HepG2 (cell line): ENCODE data around the gene ADGRG6.

ENCODE experiments used
- CHD2 ChIP-seq: IDR thresholded peaks from 2 replicates; pipeline ENCODE4 v1.6.1; 2011; ENCODE audit warnings: low read depth, low read length, improper control_type of control experiment
- HCFC1 ChIP-seq: fragments of 150-350 bp; IDR thresholded peaks from 2 replicates; pipeline ENCODE4 v1.6.1; 2014; ENCODE audit warnings: low read depth, low read length
- TEAD3 ChIP-seq: optimal IDR thresholded peaks from 2 replicates; pipeline ENCODE3; 2016; ENCODE audit warnings: borderline replicate concordance
- ZNF446 ChIP-seq: sonication (generic); formaldehyde crosslinking; IDR thresholded peaks from 2 replicates; pipeline ENCODE4 v1.5.0; 2020; ENCODE audit warnings: mild to moderate bottlenecking, missing genetic modification reagents
- ZNF703 ChIP-seq: sonication (generic); formaldehyde crosslinking; IDR thresholded peaks from 2 replicates; pipeline ENCODE4 v1.5.1; 2020; ENCODE audit warnings: missing genetic modification reagents, mild to moderate bottlenecking, moderate library complexity, borderline replicate concordance
- ZNF850 ChIP-seq: sonication (generic); formaldehyde crosslinking; conservative IDR thresholded peaks from 2 replicates; pipeline ENCODE4 v1.9.0; 2021; ENCODE audit warnings: mild to moderate bottlenecking, missing genetic modification reagents
- TF ChIP-seq, protein P1 (sequence below): sonication (generic); formaldehyde crosslinking; IDR thresholded peaks from 2 replicates; pipeline ENCODE4 v1.5.0; 2020; ENCODE audit warnings: mild to moderate bottlenecking, missing genetic modification reagents, moderate library complexity
- TF ChIP-seq, protein P2 (sequence below): sonication (generic); formaldehyde crosslinking; IDR thresholded peaks from 2 replicates; pipeline ENCODE4 v1.4.0; 2020; ENCODE audit warnings: missing genetic modification reagents
- TF ChIP-seq, protein P3 (sequence below), 2 experiments: fragments of 450-650 bp in 1 of 2; sonication (generic) in 1 of 2; formaldehyde crosslinking in 1 of 2; IDR thresholded peaks; 2 replicates each; pipeline versions ENCODE4 v1.6.1 to v1.8.0; 2016 to 2022; ENCODE audit warnings: antibody characterized with exemption in 1 of 2, mild to moderate bottlenecking in 1 of 2, missing genetic modification reagents in 1 of 2
- TF ChIP-seq, protein P4 (sequence below), 2 experiments: IDR thresholded peaks; 2 replicates each; pipeline ENCODE4 v1.6.1; 2011 to 2012; ENCODE audit warnings: low read length in 2 of 2, borderline replicate concordance in 1 of 2, low read depth in 1 of 2, mild to moderate bottlenecking in 1 of 2, moderate library complexity in 1 of 2

DNA sequence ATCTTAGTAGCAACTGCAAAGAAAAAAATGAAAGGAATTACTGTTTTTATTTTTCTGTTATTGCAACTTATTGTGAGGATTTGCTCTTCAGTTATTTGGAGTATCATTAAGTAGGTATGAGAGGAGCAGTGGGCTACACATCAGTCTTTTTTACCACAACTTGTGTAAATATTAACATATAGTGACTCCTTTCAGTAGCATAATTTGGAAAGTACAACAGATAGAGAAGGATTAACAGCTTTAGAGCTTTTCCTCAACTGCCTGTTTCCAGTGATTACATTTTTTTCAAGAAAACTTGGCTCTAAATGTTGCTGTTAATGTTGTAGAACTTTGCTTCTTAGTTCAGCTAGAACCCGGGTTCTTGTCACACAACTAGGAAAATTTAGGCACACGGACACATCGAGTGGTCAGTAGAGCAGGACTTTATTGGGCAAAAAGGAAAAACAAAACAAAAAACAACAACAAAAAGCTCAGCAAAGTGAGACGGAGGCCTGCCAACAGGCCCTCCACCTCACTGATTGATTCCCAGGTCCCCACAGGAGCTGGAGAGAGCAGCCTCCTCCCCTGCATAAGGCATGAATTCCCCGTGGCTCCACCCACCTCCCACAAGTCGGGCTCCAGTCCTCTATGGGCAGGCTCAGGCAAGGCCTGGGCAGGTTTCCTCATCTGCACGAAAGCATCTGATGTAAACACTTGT is 75.1 kb downstream of the ADGRG6 start:
- TF ChIP-seq, protein P1, sequence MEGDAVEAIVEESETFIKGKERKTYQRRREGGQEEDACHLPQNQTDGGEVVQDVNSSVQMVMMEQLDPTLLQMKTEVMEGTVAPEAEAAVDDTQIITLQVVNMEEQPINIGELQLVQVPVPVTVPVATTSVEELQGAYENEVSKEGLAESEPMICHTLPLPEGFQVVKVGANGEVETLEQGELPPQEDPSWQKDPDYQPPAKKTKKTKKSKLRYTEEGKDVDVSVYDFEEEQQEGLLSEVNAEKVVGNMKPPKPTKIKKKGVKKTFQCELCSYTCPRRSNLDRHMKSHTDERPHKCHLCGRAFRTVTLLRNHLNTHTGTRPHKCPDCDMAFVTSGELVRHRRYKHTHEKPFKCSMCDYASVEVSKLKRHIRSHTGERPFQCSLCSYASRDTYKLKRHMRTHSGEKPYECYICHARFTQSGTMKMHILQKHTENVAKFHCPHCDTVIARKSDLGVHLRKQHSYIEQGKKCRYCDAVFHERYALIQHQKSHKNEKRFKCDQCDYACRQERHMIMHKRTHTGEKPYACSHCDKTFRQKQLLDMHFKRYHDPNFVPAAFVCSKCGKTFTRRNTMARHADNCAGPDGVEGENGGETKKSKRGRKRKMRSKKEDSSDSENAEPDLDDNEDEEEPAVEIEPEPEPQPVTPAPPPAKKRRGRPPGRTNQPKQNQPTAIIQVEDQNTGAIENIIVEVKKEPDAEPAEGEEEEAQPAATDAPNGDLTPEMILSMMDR (CRISPR knock-in tag) = no peak
- TF ChIP-seq TEAD3 (CRISPR knock-in tag) (peak; percentile 55), CHD2 (no peak), ZNF446 (CRISPR knock-in tag) (no peak), ZNF850 (CRISPR knock-in tag) (no peak), HCFC1 (no peak), ZNF703 (CRISPR knock-in tag) (no peak)
- TF ChIP-seq, protein P2, sequence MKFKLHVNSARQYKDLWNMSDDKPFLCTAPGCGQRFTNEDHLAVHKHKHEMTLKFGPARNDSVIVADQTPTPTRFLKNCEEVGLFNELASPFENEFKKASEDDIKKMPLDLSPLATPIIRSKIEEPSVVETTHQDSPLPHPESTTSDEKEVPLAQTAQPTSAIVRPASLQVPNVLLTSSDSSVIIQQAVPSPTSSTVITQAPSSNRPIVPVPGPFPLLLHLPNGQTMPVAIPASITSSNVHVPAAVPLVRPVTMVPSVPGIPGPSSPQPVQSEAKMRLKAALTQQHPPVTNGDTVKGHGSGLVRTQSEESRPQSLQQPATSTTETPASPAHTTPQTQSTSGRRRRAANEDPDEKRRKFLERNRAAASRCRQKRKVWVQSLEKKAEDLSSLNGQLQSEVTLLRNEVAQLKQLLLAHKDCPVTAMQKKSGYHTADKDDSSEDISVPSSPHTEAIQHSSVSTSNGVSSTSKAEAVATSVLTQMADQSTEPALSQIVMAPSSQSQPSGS (CRISPR knock-in tag) = no peak
- TF ChIP-seq, protein P3, sequence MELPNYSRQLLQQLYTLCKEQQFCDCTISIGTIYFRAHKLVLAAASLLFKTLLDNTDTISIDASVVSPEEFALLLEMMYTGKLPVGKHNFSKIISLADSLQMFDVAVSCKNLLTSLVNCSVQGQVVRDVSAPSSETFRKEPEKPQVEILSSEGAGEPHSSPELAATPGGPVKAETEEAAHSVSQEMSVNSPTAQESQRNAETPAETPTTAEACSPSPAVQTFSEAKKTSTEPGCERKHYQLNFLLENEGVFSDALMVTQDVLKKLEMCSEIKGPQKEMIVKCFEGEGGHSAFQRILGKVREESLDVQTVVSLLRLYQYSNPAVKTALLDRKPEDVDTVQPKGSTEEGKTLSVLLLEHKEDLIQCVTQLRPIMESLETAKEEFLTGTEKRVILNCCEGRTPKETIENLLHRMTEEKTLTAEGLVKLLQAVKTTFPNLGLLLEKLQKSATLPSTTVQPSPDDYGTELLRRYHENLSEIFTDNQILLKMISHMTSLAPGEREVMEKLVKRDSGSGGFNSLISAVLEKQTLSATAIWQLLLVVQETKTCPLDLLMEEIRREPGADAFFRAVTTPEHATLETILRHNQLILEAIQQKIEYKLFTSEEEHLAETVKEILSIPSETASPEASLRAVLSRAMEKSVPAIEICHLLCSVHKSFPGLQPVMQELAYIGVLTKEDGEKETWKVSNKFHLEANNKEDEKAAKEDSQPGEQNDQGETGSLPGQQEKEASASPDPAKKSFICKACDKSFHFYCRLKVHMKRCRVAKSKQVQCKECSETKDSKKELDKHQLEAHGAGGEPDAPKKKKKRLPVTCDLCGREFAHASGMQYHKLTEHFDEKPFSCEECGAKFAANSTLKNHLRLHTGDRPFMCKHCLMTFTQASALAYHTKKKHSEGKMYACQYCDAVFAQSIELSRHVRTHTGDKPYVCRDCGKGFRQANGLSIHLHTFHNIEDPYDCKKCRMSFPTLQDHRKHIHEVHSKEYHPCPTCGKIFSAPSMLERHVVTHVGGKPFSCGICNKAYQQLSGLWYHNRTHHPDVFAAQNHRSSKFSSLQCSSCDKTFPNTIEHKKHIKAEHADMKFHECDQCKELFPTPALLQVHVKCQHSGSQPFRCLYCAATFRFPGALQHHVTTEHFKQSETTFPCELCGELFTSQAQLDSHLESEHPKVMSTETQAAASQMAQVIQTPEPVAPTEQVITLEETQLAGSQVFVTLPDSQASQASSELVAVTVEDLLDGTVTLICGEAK (IDR thresholded peaks at IDR 0.05) = no peak
- TF ChIP-seq, protein P3 (CRISPR knock-in tag; IDR thresholded peaks at IDR 0.05) = no peak
- TF ChIP-seq, protein P4, sequence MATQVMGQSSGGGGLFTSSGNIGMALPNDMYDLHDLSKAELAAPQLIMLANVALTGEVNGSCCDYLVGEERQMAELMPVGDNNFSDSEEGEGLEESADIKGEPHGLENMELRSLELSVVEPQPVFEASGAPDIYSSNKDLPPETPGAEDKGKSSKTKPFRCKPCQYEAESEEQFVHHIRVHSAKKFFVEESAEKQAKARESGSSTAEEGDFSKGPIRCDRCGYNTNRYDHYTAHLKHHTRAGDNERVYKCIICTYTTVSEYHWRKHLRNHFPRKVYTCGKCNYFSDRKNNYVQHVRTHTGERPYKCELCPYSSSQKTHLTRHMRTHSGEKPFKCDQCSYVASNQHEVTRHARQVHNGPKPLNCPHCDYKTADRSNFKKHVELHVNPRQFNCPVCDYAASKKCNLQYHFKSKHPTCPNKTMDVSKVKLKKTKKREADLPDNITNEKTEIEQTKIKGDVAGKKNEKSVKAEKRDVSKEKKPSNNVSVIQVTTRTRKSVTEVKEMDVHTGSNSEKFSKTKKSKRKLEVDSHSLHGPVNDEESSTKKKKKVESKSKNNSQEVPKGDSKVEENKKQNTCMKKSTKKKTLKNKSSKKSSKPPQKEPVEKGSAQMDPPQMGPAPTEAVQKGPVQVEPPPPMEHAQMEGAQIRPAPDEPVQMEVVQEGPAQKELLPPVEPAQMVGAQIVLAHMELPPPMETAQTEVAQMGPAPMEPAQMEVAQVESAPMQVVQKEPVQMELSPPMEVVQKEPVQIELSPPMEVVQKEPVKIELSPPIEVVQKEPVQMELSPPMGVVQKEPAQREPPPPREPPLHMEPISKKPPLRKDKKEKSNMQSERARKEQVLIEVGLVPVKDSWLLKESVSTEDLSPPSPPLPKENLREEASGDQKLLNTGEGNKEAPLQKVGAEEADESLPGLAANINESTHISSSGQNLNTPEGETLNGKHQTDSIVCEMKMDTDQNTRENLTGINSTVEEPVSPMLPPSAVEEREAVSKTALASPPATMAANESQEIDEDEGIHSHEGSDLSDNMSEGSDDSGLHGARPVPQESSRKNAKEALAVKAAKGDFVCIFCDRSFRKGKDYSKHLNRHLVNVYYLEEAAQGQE (IDR thresholded peaks at IDR 0.05; ENCODE audit: borderline replicate concordance in 1 of 2, low read depth in 1 of 2, low read length in 2 of 2) = no peak
